ENCODE data around the gene GXYLT2.

GXYLT2 gene

DNA sequence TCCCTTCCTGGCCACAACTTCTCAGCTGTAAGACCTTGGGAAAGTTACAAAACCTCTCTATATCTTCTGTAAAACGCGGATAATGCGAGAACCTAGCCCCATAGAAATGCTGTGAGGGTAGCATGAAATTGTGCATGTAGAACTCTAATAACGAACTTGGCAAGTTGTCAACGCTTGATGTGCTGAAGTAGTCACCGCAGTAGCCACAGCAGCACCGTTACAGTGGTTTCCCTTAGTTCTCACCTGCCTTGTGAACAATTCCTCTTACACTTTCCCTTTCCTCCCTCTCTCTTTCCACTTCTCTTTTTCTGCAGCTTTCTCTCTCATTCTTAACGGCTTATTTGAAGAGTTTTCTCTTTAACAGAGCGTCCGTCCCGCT is 39.2 kb upstream of the GXYLT2 start:
- peak; percentile 86 for DNase-seq
- Histone ChIP-seq H3K4me3 (ENCODE audit: low read depth in 1 of 2, low read length in 2 of 2) (peak overlapping the region; percentile 64 to 75; a peak in 3 of 4 replicates), H3K4me2 (ENCODE audit: insufficient read depth, low read length) (peak overlapping the region; percentile 81), H3K9ac (ENCODE audit: low read depth, low read length) (peak overlapping the region; percentile 61), H3K9me3 (ENCODE audit: insufficient read depth, low read length, severe bottlenecking) (no peaks in the 10 kb centered on the region), H3K4me1 (ENCODE audit: insufficient read depth, low read length) (peaks cover 72% of the 10 kb centered on the region), H3K36me3 (ENCODE audit: insufficient read depth, low read length) (peaks cover 5% of the 10 kb centered on the region), H3K79me2 (ENCODE audit: insufficient read depth, low read length) (peaks cover 48% of the 10 kb centered on the region), H2AFZ (ENCODE audit: low read depth, low read length) (peak overlapping the region; percentile 77), H3K27me3 (ENCODE audit: insufficient read depth, low read length, poor library complexity) (no peaks in the 10 kb centered on the region), H4K20me1 (ENCODE audit: insufficient read depth, low read length) (peaks cover 14% of the 10 kb centered on the region; the same call in 1 of the 2 replicates), H3K27ac (ENCODE audit: low read length) (peak overlapping the region; percentile 92)
- peak; percentile 76 for ATAC-seq (ENCODE audit: insufficient read depth, low read depth)
- TF ChIP-seq, protein P1, sequence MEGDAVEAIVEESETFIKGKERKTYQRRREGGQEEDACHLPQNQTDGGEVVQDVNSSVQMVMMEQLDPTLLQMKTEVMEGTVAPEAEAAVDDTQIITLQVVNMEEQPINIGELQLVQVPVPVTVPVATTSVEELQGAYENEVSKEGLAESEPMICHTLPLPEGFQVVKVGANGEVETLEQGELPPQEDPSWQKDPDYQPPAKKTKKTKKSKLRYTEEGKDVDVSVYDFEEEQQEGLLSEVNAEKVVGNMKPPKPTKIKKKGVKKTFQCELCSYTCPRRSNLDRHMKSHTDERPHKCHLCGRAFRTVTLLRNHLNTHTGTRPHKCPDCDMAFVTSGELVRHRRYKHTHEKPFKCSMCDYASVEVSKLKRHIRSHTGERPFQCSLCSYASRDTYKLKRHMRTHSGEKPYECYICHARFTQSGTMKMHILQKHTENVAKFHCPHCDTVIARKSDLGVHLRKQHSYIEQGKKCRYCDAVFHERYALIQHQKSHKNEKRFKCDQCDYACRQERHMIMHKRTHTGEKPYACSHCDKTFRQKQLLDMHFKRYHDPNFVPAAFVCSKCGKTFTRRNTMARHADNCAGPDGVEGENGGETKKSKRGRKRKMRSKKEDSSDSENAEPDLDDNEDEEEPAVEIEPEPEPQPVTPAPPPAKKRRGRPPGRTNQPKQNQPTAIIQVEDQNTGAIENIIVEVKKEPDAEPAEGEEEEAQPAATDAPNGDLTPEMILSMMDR (IDR thresholded peaks at IDR 0.05; ENCODE audit: borderline replicate concordance, extremely low read depth, low read length, poor library complexity, severe bottlenecking) = no peak
- no peak for TF ChIP-seq EZH2 (IDR thresholded peaks at IDR 0.05; ENCODE audit: borderline replicate concordance, low read depth, low read length, severe bottlenecking)

DNA sequence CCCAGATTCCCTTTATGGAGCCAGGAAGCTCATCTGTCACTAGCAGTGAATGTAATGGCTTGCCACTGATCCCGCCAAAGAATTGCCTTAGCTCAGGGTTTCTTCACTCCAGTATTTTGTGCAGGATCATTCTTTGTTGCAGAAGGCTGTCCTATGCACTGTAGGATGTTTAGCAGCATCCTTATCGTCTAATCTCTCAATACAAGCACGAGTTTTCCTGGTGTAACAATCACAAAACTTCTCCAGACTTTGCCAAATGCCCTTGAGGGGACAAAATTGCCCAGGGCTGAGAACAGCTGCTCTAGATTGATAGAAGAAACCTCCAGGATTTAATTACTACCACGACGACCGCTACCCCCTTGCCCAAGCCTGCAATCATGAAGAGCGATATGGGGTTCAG is 32.8 kb upstream of the GXYLT2 start:
- no peak for ATAC-seq (ENCODE audit: insufficient read depth, low read depth)
- Histone ChIP-seq H4K20me1 (ENCODE audit: insufficient read depth, low read length) (no peaks in the 10 kb centered on the region), H3K4me2 (ENCODE audit: insufficient read depth, low read length) (no peak overlapping the region), H3K9ac (ENCODE audit: low read depth, low read length) (no peak overlapping the region), H3K79me2 (ENCODE audit: insufficient read depth, low read length) (0 out of 2 replicates have a peak, but pooled peaks cover 2% of the 10 kb centered on the region), H2AFZ (ENCODE audit: low read depth, low read length) (no peak overlapping the region), H3K4me1 (ENCODE audit: insufficient read depth, low read length) (peaks cover 23% of the 10 kb centered on the region), H3K27me3 (ENCODE audit: insufficient read depth, low read length, poor library complexity) (no peaks in the 10 kb centered on the region), H3K27ac (ENCODE audit: low read length) (no peak overlapping the region), H3K36me3 (ENCODE audit: insufficient read depth, low read length) (no peaks in the 10 kb centered on the region), H3K4me3 (ENCODE audit: low read depth in 1 of 2, low read length in 2 of 2) (no peak overlapping the region), H3K9me3 (ENCODE audit: insufficient read depth, low read length, severe bottlenecking) (no peaks in the 10 kb centered on the region)
- TF ChIP-seq EZH2 (IDR thresholded peaks at IDR 0.05; ENCODE audit: borderline replicate concordance, low read depth, low read length, severe bottlenecking) = no peak
- TF ChIP-seq, protein P1 (IDR thresholded peaks at IDR 0.05; ENCODE audit: borderline replicate concordance, extremely low read depth, low read length, poor library complexity, severe bottlenecking) = no peak
- no peak for DNase-seq

DNA sequence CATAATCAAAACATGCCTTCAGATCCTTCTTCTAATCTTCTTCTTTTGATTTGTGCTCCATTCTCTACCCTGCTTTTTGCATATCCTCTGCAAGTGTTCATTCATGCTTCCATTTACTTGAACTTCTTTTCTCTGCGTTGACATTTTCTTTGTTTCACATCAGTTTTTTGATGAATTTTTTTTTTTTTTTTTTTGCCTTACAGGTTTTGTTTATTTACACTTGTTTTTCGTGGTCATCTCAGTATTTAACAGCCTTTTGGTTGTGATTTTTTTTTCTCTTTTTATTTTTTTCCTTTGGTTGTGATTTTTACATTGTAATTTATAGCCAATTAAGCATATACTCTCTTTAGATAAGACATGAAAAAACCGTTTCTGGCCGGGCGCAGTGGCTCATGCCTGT is 27.8 kb upstream of the GXYLT2 start:
- Histone ChIP-seq H3K79me2 (ENCODE audit: insufficient read depth, low read length) (no peaks in the 10 kb centered on the region), H3K27me3 (ENCODE audit: insufficient read depth, low read length, poor library complexity) (no peaks in the 10 kb centered on the region)

More for the DNA sequence above, 27.8 kb upstream of the GXYLT2 start:
- Histone ChIP-seq H3K9me3 (ENCODE audit: insufficient read depth, low read length, severe bottlenecking) (no peaks in the 10 kb centered on the region), H3K4me2 (ENCODE audit: insufficient read depth, low read length) (no peak overlapping the region), H3K9ac (ENCODE audit: low read depth, low read length) (no peak overlapping the region), H3K4me1 (ENCODE audit: insufficient read depth, low read length) (peaks cover 22% of the 10 kb centered on the region), H3K27ac (ENCODE audit: low read length) (no peak overlapping the region), H3K36me3 (ENCODE audit: insufficient read depth, low read length) (no peaks in the 10 kb centered on the region), H4K20me1 (ENCODE audit: insufficient read depth, low read length) (no peaks in the 10 kb centered on the region), H3K4me3 (ENCODE audit: low read depth in 1 of 2, low read length in 2 of 2) (no peak overlapping the region), H2AFZ (ENCODE audit: low read depth, low read length) (peak overlapping the region; percentile 26)
- no peak for DNase-seq
- TF ChIP-seq EZH2 (IDR thresholded peaks at IDR 0.05; ENCODE audit: borderline replicate concordance, low read depth, low read length, severe bottlenecking) = no peak
- TF ChIP-seq, protein P1 (IDR thresholded peaks at IDR 0.05; ENCODE audit: borderline replicate concordance, extremely low read depth, low read length, poor library complexity, severe bottlenecking) = no peak
- no peak for ATAC-seq (ENCODE audit: insufficient read depth, low read depth)

Data from DND-41 (cell line).